Ovary (tissue), 3 donors: ENCODE measurements around the gene TMOD3.

Experiments used
- CTCF ChIP-seq, 3 donors: fragments of 450-650 bp in 2 of 3; fragments of 200-600 bp in 1 of 3; IDR thresholded peaks; one replicate each; pipeline versions ENCODE4 v1.5.1 to v1.8.0; 2016 to 2022; ENCODE audit warnings: antibody characterized with exemption in 3 of 3, mild to moderate bottlenecking in 1 of 3
- EP300 ChIP-seq: sonication (generic); formaldehyde crosslinking; IDR thresholded peaks from one replicate; pipeline ENCODE4 v1.6.1; 2017; ENCODE audit warnings: antibody characterized with exemption
- donor health status: DM: no; HTN: no; CAD: no.

GRCh38 chr15:51842852-51843737 lies 13.6 kb downstream of the TMOD3 start:
- TF ChIP-seq CTCF (IDR thresholded peaks at IDR 0.05): no peak
- TF ChIP-seq EP300: no peak
